GM11168 (cell line): ENCODE data around the gene CRACR2A.

Experiments used
- in situ Hi-C: fragments of 300-500 bp; cut with MboI; formaldehyde crosslinking; loops from one replicate; pipeline ENCODE4 v1.12.0; 2022; ENCODE audit warnings: low sequenced_read_pairs; ENCODE audit not compliant: unreplicated experiment

Gene CRACR2A

DNA sequence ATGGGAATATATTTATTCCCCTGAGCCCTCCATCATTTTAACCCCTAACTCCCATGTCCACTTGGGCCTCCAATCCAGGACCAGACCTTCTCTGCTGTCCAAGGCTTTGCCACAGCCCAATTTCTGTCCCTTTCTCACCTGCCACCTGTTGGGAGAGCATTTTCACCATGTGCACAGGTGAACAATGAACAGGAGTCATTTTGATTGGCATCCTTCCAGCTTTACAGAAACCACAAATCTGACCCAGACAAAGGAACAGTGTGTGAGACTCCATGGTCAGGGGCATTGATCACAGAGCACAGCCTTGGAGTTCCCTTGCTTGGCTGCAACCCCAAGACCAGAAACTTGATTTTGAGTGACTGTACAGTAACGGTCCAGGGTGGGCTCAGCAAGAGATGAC is 91.9 kb downstream of the CRACR2A start:
- in situ Hi-C loops: loop anchor here (5.0 kb wide), 1 partner anchor 116 kb away; no protein-coding TSS in a partner anchor

DNA sequence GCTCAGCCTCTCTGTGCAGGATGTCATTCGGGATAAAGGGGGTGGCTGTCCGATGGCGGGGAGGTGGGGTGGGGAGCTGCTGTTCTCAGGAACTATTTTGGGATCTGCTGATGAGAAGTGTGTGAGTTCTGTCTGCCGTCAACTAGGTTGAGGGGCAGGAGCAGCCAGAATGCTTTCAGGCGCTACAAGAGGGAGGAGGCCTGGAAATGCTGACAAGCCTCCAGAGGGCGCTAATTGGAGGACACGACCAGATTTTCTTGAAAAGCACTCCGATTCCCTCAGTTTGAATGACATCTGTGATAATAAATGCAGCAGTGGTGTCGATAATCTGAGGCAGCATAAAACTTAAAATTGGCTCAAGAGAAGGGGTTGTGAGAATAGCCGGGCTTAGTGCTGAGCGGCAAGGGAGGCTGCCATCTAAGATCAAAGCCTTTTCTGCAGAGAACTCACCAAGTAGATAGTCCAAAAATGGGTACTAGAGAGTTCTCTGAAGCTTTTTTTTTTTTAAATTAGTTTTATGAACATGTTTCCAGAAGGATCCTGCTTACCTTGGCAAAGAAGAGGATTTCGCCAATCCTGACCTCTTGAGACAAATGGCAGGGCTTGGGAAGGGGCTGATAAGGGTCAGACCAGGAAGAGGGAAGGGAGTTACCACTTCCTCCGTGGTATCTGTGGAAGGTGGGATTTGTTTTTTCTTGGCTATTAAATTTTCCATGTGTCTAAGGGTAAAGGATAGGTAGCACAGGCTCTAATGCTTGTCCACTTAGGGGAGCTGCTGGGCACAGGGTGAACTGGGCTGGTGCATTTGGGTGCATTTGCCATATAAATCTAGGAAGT is 94.4 kb downstream of the CRACR2A start:
- in situ Hi-C loops: no loop called here

DNA sequence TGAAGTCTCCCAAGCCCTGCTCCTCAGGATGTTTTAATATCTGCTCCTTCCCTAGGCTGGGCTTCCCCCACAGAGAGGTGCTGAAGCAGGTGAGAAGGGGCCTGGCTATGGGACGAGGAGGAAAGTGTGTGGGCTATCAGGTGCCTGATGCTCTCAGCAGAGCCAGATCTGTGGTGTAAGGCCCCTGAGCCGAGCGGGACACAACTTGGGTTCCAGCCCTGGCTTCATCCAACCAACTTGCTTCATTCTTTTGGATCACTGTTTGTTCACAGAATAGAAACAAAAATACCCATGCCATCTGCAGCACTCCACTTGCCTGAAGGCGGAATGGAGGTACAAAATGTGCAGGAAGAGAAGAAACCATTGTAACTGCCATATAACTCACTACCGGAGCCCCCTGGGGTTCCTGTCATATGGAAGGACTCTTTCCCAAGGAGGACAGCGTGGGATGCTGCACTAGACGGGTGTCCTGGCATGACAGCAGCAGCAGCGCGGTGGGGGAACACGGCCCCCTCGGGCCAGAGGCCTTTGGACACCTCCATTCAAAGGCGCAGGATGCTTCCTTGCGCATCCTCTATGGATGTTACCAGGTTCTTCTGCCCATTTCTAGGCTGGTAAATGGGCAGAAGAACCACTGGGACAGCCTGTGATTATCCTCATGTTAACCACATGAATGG is 95.8 kb downstream of the CRACR2A start:
- in situ Hi-C loops: no loop called here

DNA sequence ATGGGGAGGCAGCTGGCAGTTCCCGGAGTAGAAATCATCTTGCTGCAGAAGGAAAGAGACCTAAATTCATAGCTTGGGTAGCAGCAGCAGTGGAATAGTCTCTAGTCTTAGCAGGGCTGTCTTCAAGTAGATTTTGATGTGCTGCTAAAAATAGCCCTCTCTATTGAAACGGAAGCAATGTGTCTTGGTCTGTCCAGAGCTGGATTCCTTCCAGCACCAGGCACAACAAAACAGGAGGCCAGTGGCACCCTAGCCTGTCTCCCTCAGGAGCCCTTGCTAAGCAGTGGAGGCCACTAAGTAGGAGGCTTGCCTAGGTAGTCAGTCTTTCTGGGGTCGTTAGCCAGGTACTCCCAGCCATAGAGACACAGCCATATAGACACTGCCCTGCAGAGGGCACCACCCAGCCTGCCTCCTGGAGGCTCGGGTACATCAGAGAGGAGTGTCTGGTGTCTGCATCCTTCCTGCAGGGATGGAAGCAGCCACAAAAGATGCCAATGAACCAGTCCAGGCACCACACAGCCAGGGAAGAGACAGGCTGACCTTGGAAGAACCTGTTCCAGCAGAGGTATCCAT is 97.5 kb downstream of the CRACR2A start:
- in situ Hi-C loops: no loop called here

DNA sequence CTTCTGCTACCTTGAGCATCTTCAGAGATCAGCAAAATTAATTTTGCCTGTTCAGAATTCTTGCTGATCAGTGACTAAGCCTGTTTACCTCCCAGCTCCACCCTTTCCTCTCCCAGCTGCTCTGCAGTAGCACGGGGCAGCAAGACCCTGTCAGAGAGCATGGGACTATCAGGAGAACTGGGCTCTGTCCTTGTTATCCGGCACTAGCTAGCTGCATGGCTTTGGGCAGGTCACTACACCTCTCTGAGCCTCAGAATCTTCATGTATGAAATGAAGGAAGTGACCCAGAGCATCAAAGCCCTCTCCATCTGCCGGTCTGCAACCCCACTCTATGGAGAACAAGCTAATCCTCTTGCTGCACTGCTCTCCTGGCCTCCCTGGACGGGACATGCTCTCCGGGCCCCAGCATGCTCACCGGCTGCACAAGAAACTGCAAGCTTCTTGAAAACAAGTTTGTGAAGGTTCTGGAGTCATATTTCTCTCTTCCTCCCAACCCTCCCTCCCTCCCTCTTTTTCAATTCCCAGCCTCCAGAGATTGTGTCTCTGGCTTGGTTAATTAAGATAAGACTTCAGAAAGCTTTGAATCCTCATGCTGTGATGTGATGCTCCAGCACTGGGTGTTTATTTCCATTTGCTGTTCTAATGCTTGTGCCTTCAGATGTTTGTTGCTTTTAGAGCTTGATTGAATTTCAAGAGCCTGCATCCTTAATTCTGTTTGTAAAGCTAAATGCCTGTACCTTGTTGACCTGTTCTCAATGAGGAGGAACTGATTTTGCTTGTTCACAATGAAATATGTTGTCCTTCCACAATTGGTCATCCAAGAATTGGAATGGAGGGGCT is 101.1 kb downstream of the CRACR2A start:
- in situ Hi-C loops: no loop called here

DNA sequence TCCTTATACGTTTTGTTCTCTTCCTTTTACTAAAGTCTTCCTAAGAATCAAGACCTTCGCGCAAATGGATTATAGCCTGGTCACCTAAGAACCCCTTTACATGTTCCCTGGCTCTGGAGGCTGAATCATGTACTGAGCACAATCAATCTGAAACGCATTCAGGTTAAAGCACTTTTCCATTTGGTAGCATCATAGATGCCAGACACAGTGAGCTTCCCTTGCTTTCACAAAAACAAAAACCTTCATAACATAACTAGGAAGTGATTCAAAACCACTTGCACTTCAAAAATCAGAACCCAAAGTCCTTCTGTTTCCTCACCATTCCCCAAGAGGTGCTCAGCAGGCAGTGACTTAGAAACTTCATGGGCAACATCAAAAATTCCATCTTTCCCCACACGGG is 105.4 kb downstream of the CRACR2A start:
- in situ Hi-C loops: no loop called here

DNA sequence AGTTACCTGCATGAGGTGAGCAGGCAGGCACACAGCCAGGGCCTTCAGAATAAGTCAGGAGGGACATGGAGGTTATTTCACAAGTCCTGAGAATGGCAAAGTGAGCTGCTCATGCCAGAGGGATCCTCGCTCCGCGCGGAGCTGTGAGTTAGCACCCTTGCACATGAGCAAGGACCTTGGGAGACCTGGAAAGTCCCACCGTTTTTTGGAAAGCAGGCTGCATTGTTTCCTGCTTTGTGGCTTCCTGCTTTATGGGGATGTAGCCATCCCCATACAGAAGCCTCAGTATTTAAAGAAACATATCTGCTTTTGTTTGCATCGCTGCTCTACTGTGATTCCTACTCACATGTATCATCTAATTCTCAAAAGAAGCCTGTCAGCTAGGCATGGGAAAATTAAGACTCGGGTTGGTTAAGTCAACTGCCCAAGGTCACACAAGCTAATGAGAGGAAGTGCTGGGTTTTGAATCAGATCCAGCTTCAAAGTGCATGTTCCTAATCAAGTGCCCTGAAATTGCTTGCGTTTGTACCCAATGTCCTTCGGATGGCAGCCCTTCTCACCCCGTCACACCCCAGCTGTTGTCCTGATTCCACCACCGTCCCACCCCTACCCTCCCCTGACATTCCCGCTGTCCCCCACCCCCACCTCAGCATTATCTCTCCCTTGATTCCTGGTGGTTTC is 106.2 kb downstream of the CRACR2A start:
- in situ Hi-C loops: no loop called here

DNA sequence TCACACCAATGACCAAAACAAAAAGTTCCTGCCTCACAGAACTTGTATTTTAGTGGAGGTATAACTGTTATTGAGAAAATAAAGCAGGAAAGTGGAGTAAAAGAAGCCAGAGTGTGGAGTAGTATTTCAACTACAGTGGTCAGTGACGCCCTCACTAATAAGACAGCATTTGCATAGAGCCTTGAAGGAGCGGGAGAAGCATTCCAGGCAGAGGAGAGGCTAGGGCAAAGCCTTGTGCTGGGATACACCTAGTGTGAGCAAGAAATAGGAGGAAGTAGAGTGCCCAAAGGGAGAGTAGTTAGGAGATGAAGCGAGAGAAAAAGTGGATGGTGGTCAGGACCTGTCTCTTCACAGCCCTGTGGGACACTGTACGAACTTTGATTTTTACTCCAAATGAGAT is 107.8 kb downstream of the CRACR2A start:
- in situ Hi-C loops: no loop called here

DNA sequence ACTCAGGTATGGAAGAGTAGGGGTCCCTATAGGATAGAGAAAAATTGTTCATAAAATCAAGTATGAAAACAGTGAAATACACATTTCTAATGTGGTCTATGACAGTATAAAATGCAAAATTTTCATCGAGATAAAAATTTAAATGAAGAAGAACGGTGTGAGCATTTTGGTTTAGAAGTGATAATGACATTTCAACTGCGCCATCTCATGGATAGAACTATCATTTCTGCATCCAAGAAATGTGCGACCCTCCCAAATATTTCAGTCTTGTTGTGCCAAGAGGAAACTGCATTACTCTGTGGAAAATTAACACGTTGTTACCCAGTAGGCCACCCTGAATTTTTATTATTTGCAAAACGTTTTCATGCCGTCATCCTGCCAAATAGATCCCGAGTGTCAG is 108.8 kb downstream of the CRACR2A start:
- in situ Hi-C loops: no loop called here

DNA sequence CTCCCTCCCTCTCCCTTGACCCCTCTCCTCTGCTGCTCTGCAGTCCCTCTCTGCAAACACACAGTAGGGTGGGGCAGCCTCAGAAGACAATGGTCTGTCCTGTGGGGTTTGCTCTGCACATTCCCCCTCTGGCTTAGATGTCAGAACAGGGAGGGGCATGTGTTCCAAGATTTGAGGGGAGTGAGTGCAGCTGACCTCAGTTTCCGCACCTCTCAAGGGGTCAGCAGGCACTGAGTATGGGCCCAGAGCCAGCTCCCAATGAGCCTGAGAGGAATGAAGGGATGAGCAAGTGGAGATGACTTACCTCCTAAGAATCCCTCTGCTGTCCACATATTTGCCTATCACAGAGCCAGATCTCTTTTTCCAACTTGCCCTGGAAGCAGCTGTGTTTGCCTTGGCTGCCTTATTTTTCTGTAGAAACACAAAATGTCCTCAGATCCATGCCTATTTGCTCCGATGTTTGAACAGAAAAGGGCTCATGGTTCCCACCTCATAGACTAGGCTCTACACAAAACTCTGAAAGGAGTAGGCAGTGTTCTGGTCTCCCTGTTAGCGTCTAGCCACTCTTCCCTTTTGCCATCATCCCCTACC is 111.4 kb downstream of the CRACR2A start:
- in situ Hi-C loops: no loop called here

DNA sequence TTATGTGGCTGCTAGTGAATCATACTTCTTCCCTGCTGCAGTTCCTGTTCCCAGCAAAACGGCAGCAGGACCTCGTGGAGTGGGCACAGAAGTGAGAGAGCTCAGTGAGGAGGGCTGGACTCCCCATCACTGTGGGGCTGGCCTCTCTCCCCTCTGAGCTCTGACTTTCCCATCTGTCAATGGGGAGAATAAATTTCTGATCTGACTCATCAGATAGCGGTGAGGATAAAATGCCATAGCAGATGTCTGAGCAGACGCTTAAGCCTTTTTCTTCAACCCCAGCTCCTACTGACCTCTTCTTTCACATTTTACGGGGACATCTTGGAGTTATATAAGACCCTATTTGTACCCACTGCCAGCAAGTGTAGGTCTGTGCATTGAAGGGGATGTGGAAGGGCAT is 116.6 kb downstream of the CRACR2A start:
- in situ Hi-C loops: no loop called here

DNA sequence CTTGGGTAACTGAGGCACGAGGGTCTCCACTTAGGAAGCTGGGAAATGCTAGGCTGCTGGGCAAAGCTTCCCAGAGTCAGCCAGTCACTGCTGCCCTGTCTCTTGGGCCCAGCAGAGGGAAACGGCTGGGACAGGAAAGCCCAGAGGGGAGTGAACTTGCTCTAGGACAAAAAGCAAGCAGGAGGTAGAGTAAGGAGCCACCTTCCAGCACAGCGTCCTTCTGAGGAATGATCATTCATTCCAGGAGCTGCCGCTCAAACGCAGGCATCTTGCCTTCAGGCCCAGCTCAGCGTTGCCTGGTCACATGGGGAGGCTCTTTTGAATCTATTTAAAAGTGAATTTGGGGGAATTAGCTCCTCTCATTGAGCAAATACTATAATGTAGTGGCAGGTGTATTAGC is 118.6 kb downstream of the CRACR2A start:
- in situ Hi-C loops: no loop called here

DNA sequence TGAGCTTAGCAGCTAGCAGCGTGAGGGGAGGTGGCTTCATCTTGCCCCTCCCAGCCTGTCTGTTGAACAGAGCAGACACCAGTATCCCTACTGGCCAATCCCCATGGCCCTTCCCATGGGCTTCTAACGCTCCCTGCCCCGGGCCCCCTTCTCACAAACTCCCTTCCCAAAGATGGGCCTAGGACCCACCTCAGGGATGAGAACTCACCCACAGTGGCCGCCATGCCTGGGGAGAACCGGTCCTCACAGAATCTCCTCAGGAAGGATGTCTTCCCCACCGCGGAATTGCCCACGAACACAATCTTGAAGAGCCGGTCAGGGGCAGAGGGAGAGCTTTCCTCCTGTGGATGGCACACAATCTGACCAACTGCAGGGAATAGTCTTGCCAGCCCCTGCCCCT is 119.5 kb downstream of the CRACR2A start:
- in situ Hi-C loops: no loop called here

DNA sequence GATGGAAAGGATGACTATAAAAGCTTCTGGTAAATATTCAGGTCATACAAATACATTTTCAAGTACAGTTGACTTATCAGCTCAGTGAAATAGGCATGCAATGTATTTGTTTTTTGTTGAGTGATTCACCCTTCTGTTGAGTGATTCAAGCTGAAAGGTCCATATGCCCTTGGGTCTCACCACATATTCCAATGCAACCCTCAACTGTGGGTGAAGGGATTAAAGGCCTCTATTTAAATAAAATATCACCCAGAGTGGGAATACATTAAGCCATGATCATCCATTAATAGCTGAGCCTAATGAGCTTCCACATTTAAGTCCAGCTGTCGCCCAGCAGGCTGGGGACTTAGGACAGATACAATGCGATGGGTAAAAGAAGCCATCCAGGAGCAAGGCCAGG is 120.2 kb downstream of the CRACR2A start:
- in situ Hi-C loops: no loop called here

DNA sequence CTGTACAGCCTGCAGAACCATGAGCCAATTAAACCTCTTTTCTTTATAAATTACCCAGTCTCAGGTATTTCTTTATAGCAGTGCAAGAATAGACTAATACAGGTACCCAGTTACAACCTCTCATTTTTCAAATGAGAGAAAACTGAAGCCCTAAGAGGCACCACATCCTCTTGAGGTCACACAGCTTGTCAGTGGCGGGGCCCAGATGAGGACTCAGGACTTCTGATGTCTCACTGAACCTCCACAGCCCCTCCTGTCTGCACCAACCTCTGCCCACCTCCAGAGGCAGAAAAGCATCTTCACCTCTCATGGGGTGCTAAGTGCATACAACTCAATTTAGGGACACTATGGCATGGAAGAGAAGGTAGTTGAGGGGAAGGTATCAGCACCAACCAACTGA is 120.7 kb downstream of the CRACR2A start:
- in situ Hi-C loops: no loop called here

DNA sequence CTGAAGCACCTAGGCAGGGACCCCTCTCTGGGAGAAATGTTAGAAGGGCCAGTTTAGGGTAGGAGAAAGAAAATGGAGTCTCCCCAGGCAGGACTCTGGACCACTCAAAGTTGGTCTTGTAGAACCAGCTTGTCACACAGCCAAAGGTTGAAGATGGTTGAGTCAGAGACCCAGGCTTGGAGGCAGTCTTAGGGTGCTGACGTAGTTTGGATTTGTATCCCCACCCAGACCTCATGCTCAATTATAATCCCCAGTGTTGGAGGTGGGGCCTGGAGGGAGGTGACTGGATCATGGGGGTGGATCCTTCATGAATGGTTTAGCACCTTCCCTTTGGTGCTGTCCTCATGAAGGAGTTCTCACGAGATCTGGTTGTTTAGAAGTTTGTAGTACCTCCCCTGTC is 121.2 kb downstream of the CRACR2A start:
- in situ Hi-C loops: no loop called here

DNA sequence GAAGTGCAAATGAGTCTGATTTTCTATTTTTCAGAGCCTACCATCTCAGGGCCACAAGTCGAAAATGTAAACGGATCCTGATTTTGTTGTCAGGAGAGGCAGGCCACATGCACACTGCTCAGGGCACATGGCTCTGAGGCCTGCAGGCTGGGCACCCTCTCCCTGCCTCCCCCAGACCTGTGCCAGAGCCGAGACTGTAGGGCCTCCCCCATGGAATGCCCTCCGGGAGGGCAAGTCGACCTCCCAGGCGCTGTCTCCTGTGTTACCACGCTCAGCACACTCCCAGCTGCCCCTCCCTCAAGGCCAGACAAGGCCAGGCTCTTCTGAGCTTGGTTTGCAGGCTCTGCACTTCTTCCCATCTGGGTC is 121.7 kb downstream of the CRACR2A start:
- in situ Hi-C loops: no loop called here

DNA sequence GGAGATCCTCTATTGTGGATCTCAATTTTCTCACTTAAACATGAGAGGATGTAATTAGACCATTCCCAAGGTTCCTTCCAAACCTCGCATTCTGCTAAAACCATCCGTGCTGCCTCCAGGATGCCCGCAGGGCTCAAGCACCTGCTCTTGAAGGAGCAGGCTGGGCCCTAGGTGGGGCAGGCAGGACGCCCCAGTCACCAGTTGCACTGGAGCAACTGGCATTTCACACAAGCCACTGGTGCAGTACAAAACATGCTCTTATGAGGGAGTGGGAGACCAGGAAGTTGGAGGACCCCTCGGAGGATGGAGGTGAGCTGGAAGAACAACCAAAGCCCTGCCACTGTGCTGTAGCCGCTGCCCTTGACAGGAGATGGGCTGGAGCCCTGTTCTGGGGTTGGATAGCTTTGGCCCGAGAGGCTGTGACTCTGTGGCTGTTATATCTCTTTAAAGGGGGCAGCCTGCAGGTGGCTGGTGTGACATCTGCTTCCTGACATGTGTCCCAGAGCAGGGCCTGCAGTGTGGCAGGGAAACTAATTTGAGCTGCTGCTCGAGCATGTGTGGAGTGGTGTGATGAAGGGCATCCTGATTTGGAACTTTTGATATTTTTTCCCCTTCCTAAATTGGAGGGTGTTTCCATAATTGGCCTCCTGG is 122.2 kb downstream of the CRACR2A start:
- in situ Hi-C loops: no loop called here

DNA sequence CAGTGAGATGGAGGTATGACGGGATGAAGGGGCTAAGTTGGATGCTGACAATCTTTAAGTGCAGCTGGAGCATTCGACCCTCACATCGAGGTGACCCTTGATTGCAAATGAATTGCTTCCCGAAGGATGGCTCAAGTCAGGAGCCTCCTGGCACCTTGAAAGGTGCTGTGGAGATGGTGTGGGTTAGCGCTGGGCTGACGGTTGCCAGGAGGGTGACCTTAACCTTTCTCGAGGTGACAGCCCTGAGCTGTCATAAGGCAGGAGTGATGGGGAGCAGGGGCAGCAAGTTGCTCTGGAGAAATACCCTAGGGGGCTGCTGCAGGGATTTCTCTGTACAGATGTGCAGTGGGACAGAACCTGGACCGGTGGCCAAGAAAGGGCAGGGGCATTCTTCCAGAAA is 122.8 kb downstream of the CRACR2A start:
- in situ Hi-C loops: no loop called here
